CD14-positive monocyte (primary cell): ENCODE results near the gene CDC25B. TPM values are rescaled to one million over a fixed set of nuclear protein-coding genes. Genes with fewer than 3 reads are reported as not detected.

Experiments
- DNase-seq, 3 donors: peaks; one replicate each; pipeline ENCODE4 v3.0.0-alpha.2; 2011 to 2022
- H2AFZ ChIP-seq: 2 replicates; pipeline ENCODE4 v1.6.0; 2012; ENCODE audit warnings: mild to moderate bottlenecking, low read depth, low read length, inconsistent platforms; ENCODE audit not compliant: insufficient read depth, poor library complexity, severe bottlenecking
- H3K27ac ChIP-seq, 2 donors: 1 replicate in 1 of 2; 2 replicates in 1 of 2; pipeline ENCODE4 v1.5.1; 2012 to 2013; ENCODE audit warnings: low read length in 2 of 2, control low read depth in 1 of 2, inconsistent platforms in 1 of 2, low read depth in 1 of 2, mild to moderate bottlenecking in 1 of 2
- H3K27me3 ChIP-seq, 2 donors: one replicate each; pipeline versions ENCODE4 v1.6.0 to v1.6.1; 2011 to 2013; ENCODE audit warnings: low read length in 2 of 2; ENCODE audit not compliant: control insufficient read depth in 2 of 2, insufficient read depth in 2 of 2
- H3K36me3 ChIP-seq, 2 donors: replicated peaks in 1 of 2; 1 replicate in 1 of 2; 2 replicates in 1 of 2; pipeline versions ENCODE4 v1.5.1 to v1.6.1; 2012 to 2013; ENCODE audit warnings: low read length in 2 of 2, control low read depth in 1 of 2, inconsistent platforms in 1 of 2, mild to moderate bottlenecking in 1 of 2; ENCODE audit not compliant: insufficient read depth in 2 of 2, control insufficient read depth in 1 of 2
- H3K4me1 ChIP-seq, 2 donors: 1 replicate in 1 of 2; 2 replicates in 1 of 2; pipeline versions ENCODE4 v1.5.1 to v1.6.1; 2012 to 2013; ENCODE audit warnings: low read length in 2 of 2, control low read depth in 1 of 2, inconsistent platforms in 1 of 2, mild to moderate bottlenecking in 1 of 2, moderate library complexity in 1 of 2; ENCODE audit not compliant: insufficient read depth in 2 of 2, control insufficient read depth in 1 of 2
- H3K4me2 ChIP-seq: replicated peaks from 2 replicates; pipeline ENCODE3; 2012; ENCODE audit warnings: low read length, moderate library complexity, mild to moderate bottlenecking; ENCODE audit not compliant: poor library complexity, severe bottlenecking; ENCODE audit errors: extremely low read depth
- H3K4me3 ChIP-seq, 3 experiments: fragments of 200-600 bp in 1 of 3; sonication (generic) in 1 of 3; replicated peaks in 1 of 3; 1 replicate in 2 of 3; 2 replicates in 1 of 3; pipeline ENCODE4 v1.5.1; 2011 to 2013; ENCODE audit warnings: low read length in 3 of 3, mild to moderate bottlenecking in 3 of 3, control low read depth in 2 of 3, low read depth in 2 of 3, inconsistent platforms in 1 of 3, moderate library complexity in 1 of 3
- H3K79me2 ChIP-seq: 2 replicates; pipeline ENCODE4 v1.6.0; 2012; ENCODE audit warnings: mild to moderate bottlenecking, control low read depth, inconsistent platforms, low read length, moderate library complexity; ENCODE audit not compliant: insufficient read depth
- H3K9ac ChIP-seq: 2 replicates; pipeline ENCODE4 v1.6.0; 2017; ENCODE audit warnings: low read length, mild to moderate bottlenecking; ENCODE audit not compliant: insufficient read depth, poor library complexity, severe bottlenecking
- H3K9me3 ChIP-seq, 2 donors: replicated peaks in 1 of 2; 1 replicate in 1 of 2; 2 replicates in 1 of 2; pipeline versions ENCODE4 v1.5.1 to v1.6.1; 2012 to 2013; ENCODE audit warnings: low read length in 2 of 2, control low read depth in 1 of 2; ENCODE audit not compliant: control insufficient read depth in 1 of 2, insufficient read depth in 1 of 2
- H4K20me1 ChIP-seq: 2 replicates; pipeline ENCODE4 v1.6.0; 2012; ENCODE audit warnings: mild to moderate bottlenecking, low read length, control low read depth, moderate library complexity; ENCODE audit not compliant: insufficient read depth
- H3K27ac Mint-ChIP-seq, 7 donors: one replicate each; pipeline ENCODE4 v1.8.0; 2020; ENCODE audit warnings: mild to moderate bottlenecking in 7 of 7, mixed read lengths in 7 of 7, moderate library complexity in 6 of 7, inconsistent platforms in 2 of 7
- H3K27me3 Mint-ChIP-seq, 3 donors: one replicate each; pipeline ENCODE4 v1.8.0; 2021 to 2022; ENCODE audit warnings: low read depth in 3 of 3, mild to moderate bottlenecking in 3 of 3, mixed read lengths in 3 of 3, moderate library complexity in 3 of 3, inconsistent platforms in 1 of 3
- H3K36me3 Mint-ChIP-seq, 2 donors: one replicate each; pipeline ENCODE4 v1.8.0; 2020; ENCODE audit warnings: mixed read lengths in 2 of 2, inconsistent platforms in 1 of 2, mild to moderate bottlenecking in 1 of 2
- H3K4me1 Mint-ChIP-seq: one replicate; pipeline ENCODE4 v1.8.0; 2020; ENCODE audit warnings: mild to moderate bottlenecking, mixed read lengths
- H3K4me3 Mint-ChIP-seq, 2 donors: one replicate each; pipeline ENCODE4 v1.8.0; 2020; ENCODE audit warnings: mild to moderate bottlenecking in 2 of 2, mixed read lengths in 2 of 2, moderate library complexity in 1 of 2
- H3K9me3 Mint-ChIP-seq, 7 donors: one replicate each; pipeline ENCODE4 v1.8.0; 2020 to 2022; ENCODE audit warnings: mixed read lengths in 7 of 7, mild to moderate bottlenecking in 6 of 7, moderate library complexity in 6 of 7, inconsistent platforms in 2 of 7
- CTCF ChIP-seq: fragments of 200-600 bp; IDR thresholded peaks from one replicate; pipeline ENCODE4 v1.8.0; 2022; ENCODE audit warnings: antibody characterized with exemption, mild to moderate bottlenecking
- WGBS: methylation state at CpG from one replicate; pipeline ENCODE4 v1.1.5; 2013; ENCODE audit warnings: missing lambda C conversion rate; ENCODE audit not compliant: insufficient coverage; 5-methylcytosine and 5-hydroxymethylcytosine counted together
- intact Hi-C, 2 donors: fragments of 100-400 bp; cut with micrococcal nuclease; formaldehyde crosslinking; loops; one replicate each; pipeline versions ENCODE4 v1.15.0 to v1.15.1; 2023
- polyA plus RNA-seq, 3 donors: library from polyadenylated mRNA; depleted of rRNA in 1 of 3; unstranded in 2 of 3; stranded (reverse) in 1 of 3; fragments of 300-500 nt in 2 of 3; fragments of >200 nt in 1 of 3; fragmentation: Illumina TruSeq in 2 of 3; gene quantifications; 1 replicate in 2 of 3; 2 replicates in 1 of 3; pipeline ENCODE4 v1.2.3, GENCODE V29; 2012 to 2021

The CDC25B gene
- polyA plus RNA-seq, 3 donors = 3.6 to 35.6 (median 4.0) TPM

DNA sequence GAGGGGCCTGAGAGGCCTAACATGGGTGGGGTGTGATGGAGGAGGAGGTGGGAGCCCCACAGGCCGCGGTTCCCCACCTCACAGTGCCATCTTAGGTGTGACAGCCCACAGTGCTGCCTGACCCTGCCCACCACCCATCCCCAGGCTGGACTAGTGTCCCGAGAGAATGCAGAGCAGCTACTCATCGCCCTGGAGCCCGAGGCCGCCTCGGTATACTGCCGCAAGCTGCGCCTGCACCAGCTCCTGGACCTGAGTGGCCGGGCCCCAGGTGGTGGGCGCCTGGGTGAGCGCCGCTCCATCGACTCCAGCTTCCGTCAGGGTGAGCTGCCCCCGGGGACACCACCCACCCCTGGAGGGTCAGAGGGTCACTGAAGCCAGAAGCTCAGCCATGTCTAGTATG is 48.0 kb upstream of the CDC25B start:
- Histone ChIP-seq H3K36me3 (peaks cover 7 to 15% of the 10 kb centered on the region in 2 donors), H3K4me2 (no peak overlapping the region), H3K27ac (no peak overlapping the region), H3K4me3 (no peak overlapping the region), H4K20me1 (peaks cover 17% of the 10 kb centered on the region), H2AFZ (no peak overlapping the region), H3K9me3 (no peaks in the 10 kb centered on the region), H3K79me2 (no peaks in the 10 kb centered on the region), H3K4me1 (peaks cover 11 to 40% of the 10 kb centered on the region in 2 donors), H3K27me3 (no peaks in the 10 kb centered on the region), H3K9ac (no peak overlapping the region)
- 98% methylated on average over 15 of the region's 16 CpGs for WGBS
- Mint-ChIP-seq H3K4me3 (no peak overlapping the region), H3K36me3 (peaks cover 13 to 18% of the 10 kb centered on the region in 2 donors), H3K4me1 (peaks cover 21% of the 10 kb centered on the region), H3K27ac (no peak overlapping the region), H3K27me3 (peaks cover 7 to 29% (median 19%) of the 10 kb centered on the region in 3 donors), H3K9me3 (peaks cover 0 to 3% (median 0%) of the 10 kb centered on the region in 7 donors)
- no peak for DNase-seq
- TF ChIP-seq CTCF = no peak
- intact Hi-C loops = loop anchor here (2.0 to 5.0 kb wide), 2 partner anchors 71 kb away; no protein-coding TSS in a partner anchor

GRCh38 chr20:3749087-3749688 is 46.9 kb upstream of the CDC25B start:
- Histone ChIP-seq H2AFZ (no peak overlapping the region), H4K20me1 (peaks cover 26% of the 10 kb centered on the region), H3K4me3 (no peak overlapping the region), H3K4me2 (no peak overlapping the region), H3K4me1 (peaks cover 11 to 39% of the 10 kb centered on the region in 2 donors), H3K27ac (no peak overlapping the region), H3K36me3 (peaks cover 11 to 23% of the 10 kb centered on the region in 2 donors), H3K9me3 (no peaks in the 10 kb centered on the region), H3K9ac (no peak overlapping the region), H3K27me3 (no peaks in the 10 kb centered on the region), H3K79me2 (no peaks in the 10 kb centered on the region)
- Mint-ChIP-seq H3K27ac (no peak overlapping the region), H3K4me3 (no peak overlapping the region), H3K4me1 (peaks cover 23% of the 10 kb centered on the region), H3K27me3 (peaks cover 7 to 29% (median 17%) of the 10 kb centered on the region in 3 donors), H3K36me3 (peaks cover 15 to 22% of the 10 kb centered on the region in 2 donors), H3K9me3 (peaks cover 0 to 3% (median 0%) of the 10 kb centered on the region in 7 donors)
- intact Hi-C loops = loop anchor here (2.0 to 5.0 kb wide), 2 partner anchors 72 kb away; no protein-coding TSS in a partner anchor
- no peak for DNase-seq
- no peak for TF ChIP-seq CTCF
- 86% methylated on average over 11 of the region's 24 CpGs for WGBS
